ENCODE measurements around the gene MYH14. TPM values are rescaled to one million over a fixed set of nuclear protein-coding genes. Genes with fewer than 3 reads are reported as not detected.

The MYH14 gene
- 8.8 and 10.3 TPM in 2 replicates for total RNA-seq (2014; rRNA removed; shearing (Covaris generic))

- peak; percentile 91 for DNase-seq (ENCODE audit: low spot score)
- in situ Hi-C loops (cut with HindIII; ENCODE audit: low sequenced_read_pairs), result no loop called here
These were observed at the start of gene MYH14 for GRCh38 chr19:50203281-50204080. MYH14 (plus strand) TSS chr19:50203622; CDS start chr19:50210366, 6,744 bp downstream.

DNA sequence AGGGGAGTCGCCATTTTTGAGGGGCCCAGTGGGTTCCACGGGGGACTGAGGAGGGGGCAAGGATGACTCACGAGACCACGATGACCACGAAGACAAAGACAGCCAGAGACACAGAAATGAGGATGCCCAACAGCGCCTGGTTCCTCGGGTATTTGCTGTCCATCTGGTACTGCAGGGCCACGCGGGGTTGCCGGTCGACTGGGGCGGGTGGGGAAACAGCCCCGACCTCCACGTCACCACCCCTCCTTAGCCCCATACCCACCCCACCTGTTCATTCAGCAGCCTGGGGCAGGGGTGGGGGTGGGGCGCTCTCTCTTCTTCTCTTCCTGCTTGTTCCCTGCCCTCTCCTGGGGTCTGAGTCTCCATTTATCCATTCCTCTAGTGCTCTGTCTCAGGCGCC lies 48.9 kb upstream of the MYH14 start:
- in situ Hi-C loops (cut with HindIII; ENCODE audit: low sequenced_read_pairs), result no loop called here
- DNase-seq (ENCODE audit: low spot score), result no peak

DNA sequence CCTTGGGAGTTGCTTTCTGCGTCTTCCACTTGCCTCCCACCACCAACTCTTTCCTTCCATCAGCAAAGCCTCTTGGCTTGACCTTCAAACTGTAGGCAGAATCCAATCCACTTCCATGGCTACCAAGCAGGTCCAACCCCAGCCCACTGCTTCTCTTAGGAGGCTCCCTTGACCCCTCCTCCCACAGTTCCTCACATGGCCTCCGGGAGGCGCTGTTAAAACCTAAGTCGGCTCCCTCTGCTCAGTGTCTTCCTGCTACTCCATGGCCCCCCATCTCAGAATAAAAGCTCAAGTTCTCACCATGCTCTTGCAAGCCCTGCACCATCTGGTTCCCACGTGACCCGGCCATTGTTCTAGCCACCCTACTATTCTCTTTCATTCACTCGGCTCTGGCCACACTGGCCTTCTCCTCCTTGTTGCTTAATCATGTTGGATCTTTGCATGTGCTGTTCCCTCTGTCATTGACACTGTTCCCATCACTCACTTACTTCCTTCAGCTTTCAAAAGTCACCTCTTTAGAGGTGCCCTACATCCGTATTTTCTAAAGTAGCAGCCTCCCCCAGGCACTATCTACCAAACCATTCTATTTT lies 47.8 kb upstream of the MYH14 start:
- in situ Hi-C loops (cut with HindIII; ENCODE audit: low sequenced_read_pairs), result no loop called here
- DNase-seq (ENCODE audit: low spot score), result no peak

GRCh38 chr19:50158577-50158976 lies 44.8 kb upstream of the MYH14 start:
- in situ Hi-C loops (cut with HindIII; ENCODE audit: low sequenced_read_pairs), result no loop called here
- no peak for DNase-seq (ENCODE audit: low spot score)

- in situ Hi-C loops (cut with HindIII; ENCODE audit: low sequenced_read_pairs), result no loop called here
- DNase-seq (ENCODE audit: low spot score), result no peak
These were observed 44.3 kb upstream of the MYH14 start for GRCh38 chr19:50159078-50159477.

GRCh38 chr19:50162988-50163387 lies 40.4 kb upstream of the MYH14 start, which contains the start of gene IZUMO2:
IZUMO2 (minus strand) TSS chr19:50163281; CDS start chr19:50163194, 87 bp downstream.
- in situ Hi-C loops (cut with HindIII; ENCODE audit: low sequenced_read_pairs), result no loop called here
- DNase-seq (ENCODE audit: low spot score), result no peak

DNA sequence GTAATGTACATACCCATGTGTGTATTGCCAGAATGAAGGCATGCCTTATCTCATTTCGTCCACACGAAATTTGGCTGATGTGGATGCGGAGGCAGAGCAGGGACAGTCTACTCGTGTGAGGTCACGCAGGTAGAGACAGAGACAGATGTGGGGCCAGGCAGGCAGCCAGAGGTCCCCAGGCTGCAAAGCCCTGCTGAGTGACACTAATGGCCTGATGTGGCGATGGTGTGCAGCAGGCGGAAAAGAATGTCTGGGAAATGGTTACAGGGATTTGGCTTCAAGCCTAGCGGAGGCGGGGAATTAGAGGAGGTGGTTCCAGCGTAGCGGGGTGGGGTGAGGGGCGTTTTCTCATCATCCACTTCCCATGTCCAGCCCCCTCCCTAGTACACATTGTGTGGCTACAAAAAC lies 36.1 kb upstream of the MYH14 start:
- no peak for DNase-seq (ENCODE audit: low spot score)
- in situ Hi-C loops (cut with HindIII; ENCODE audit: low sequenced_read_pairs), result no loop called here

DNA sequence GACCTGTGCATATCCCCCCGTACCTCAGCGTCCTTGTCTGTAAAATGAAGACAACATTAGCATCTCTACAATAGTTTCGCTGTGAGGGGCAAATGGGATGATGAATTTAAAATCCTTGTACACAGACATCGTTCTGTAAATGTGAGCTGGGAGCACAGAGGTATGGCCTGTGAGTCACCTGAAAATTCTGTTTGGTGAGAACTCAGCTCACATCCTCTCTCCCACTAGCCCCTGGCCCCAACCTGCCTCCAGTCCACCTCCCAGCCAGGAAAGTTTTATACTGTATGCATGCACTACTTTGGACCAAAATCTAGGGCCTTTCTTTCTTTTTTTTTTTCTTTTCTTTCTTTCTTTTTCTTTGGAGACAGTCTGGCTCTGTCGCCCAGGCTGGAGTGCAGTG lies 31.7 kb upstream of the MYH14 start:
- in situ Hi-C loops (cut with HindIII; ENCODE audit: low sequenced_read_pairs), result no loop called here
- DNase-seq (ENCODE audit: low spot score), result no peak

DNA sequence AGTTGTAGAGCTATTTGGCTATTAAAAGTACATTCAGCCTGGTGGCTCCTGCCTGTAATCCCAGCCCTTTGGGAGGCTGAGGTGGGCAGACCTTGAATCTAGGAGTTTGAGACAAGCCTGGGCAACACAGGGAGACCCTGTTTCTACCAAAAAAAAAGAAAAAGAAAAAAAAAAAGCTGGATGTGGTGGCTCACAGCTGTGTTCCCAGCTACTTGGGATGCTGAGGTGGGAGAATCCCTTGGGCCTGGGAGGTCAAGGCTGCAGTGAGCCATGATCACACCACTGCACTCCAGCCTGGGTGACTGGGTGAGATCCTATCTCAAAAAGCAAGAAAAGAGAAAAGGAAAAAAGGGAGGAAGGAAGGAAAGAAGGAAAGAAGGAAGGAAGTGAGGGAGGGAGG lies 30.7 kb upstream of the MYH14 start:
- no peak for DNase-seq (ENCODE audit: low spot score)
- in situ Hi-C loops (cut with HindIII; ENCODE audit: low sequenced_read_pairs), result no loop called here

DNA sequence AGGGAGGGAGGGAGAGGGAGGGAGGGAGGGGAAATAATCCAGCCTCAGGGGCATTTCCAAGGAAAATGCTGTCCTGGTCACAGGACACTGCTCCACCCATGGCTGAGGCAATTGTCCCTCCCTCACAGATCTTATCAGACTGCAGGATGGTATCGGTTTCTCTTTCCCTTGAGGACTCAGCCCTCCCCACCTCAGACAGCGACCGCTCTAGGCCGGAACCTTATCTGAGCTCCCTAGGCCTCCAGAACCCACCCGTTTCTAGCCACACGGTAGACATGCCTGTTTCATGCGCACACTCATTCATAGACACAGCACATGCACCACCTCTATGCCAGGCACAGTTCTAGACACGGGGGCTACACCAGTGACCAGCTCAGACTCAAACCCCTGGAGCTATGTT lies 30.3 kb upstream of the MYH14 start:
- no peak for DNase-seq (ENCODE audit: low spot score)
- in situ Hi-C loops (cut with HindIII; ENCODE audit: low sequenced_read_pairs), result no loop called here

DNA sequence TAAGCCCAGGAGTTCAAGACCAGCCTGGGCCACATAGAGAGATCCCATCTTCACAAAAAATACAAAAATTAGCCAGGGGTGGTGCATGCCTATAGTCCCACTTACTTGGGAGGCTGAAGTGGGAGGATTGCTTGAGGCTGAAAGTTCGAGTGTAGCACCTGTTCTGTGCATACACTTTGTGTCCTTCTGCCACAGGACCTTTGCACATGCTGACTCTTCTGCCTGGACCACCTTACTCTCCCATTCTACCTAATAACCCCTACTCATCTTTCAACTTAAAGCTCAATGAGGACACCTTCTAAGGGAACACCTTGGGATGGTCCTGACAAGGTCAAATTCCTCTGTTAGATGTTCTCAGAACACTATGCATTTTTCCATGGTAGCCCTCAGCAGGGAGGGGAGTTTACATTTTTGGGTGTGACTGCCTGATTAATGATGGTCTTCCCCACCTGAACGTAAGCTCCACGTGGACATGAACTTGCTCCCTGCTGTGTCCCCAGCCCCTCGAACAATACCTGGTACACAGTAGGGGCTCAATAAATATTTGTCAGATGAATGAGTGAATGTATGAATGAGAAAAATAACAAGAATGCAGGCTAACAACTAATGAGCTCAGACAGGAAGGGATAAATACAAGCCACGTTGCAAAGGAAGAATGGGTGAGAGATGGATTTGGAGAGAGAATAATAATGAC lies 29.2 kb upstream of the MYH14 start:
- DNase-seq (ENCODE audit: low spot score), result no peak
- in situ Hi-C loops (cut with HindIII; ENCODE audit: low sequenced_read_pairs), result no loop called here

- in situ Hi-C loops (cut with HindIII; ENCODE audit: low sequenced_read_pairs), result no loop called here
- DNase-seq (ENCODE audit: low spot score), result no peak
These were observed 27.5 kb upstream of the MYH14 start for GRCh38 chr19:50175924-50176323.

DNA sequence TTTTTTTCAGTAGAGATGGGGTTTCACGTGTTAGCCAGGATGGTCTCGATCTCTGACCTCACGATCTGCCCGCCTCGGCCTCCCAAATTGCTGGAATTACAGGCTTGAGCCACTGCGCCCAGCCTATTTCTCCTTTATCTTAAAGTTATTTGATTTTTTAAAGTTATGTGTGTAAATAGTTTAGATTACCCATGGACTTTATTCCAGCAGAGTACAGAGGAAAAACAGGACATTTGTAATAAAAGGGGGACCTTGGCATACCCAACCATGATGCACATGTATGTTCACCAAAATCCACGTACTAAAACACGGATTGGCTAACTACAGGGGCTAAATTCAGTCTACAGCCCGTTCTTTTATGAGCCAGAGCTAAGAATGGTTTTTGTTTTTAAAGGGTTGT lies 26.6 kb upstream of the MYH14 start:
- DNase-seq (ENCODE audit: low spot score), result no peak
- in situ Hi-C loops (cut with HindIII; ENCODE audit: low sequenced_read_pairs), result no loop called here

DNA sequence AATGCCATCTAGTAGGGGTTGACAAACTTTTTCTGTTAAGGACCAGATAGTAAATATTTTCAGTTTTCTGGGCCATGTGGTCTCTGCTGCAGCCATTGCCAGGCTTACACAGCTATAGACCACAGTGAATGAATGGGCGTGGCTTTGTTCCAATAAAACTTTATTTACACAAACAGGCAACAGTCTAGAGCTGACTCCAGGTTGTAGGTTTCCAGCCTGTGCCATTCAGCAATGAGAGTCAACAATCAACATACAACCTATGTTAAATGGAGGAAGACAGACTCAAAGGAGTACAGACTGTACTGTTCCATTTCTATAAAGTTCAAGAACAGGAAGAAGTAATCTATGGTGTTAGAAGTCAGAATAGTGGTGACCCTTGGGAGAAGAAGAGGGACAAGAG lies 25.1 kb upstream of the MYH14 start:
- in situ Hi-C loops (cut with HindIII; ENCODE audit: low sequenced_read_pairs), result no loop called here
- no peak for DNase-seq (ENCODE audit: low spot score)

GRCh38 chr19:50178859-50179537 lies 24.4 kb upstream of the MYH14 start:
- in situ Hi-C loops (cut with HindIII; ENCODE audit: low sequenced_read_pairs), result no loop called here
- DNase-seq (ENCODE audit: low spot score), result no peak

DNA sequence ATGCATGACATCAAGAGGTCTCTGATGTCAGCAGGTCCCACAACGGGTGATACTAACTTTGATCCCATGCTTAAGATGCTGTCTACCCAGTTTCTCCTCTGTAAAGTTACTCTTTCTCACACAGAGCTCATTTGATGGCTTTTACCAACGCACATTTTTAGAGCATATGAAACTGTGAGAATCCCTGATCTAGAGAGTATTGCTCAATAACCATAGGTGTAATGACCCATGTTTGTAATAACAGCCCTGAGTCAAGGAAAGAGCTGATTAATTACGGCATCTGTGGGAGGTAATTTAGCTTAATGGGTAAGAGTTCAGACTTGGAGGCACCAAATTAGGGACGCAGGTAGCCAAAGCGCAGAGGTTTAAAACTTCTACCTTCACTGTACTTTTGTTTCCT lies 22.3 kb upstream of the MYH14 start:
- DNase-seq (ENCODE audit: low spot score), result no peak
- in situ Hi-C loops (cut with HindIII; ENCODE audit: low sequenced_read_pairs), result no loop called here

GRCh38 chr19:50184196-50184595 lies 19.2 kb upstream of the MYH14 start:
- DNase-seq (ENCODE audit: low spot score), result no peak
- in situ Hi-C loops (cut with HindIII; ENCODE audit: low sequenced_read_pairs), result no loop called here

GRCh38 chr19:50187937-50188336 lies 15.5 kb upstream of the MYH14 start:
- in situ Hi-C loops (cut with HindIII; ENCODE audit: low sequenced_read_pairs), result no loop called here
- no peak for DNase-seq (ENCODE audit: low spot score)

GRCh38 chr19:50189331-50189730 lies 14.1 kb upstream of the MYH14 start:
- in situ Hi-C loops (cut with HindIII; ENCODE audit: low sequenced_read_pairs), result no loop called here
- no peak for DNase-seq (ENCODE audit: low spot score)

DNA sequence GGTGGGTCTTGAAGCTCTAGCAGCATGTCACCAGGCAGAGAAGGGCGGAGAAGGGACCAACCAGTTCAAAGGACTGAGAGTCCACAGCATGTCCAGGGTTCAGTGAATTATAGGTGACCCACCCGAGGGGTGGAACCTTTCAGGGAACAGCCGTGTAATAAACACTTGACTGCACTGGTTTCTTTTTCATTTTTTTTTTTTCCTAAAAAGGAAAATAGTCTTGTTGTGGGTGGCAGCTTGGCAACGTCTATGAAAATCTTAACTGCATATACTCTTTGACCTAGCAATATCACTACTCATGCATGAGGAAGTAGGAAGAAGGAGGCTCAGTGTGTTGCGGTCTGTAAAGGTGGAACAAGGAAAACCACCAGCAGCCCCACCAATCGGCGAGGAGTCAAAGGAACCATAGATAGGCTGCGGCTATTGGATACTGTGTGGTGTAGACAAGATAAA lies 13.0 kb upstream of the MYH14 start:
- DNase-seq (ENCODE audit: low spot score), result no peak
- in situ Hi-C loops (cut with HindIII; ENCODE audit: low sequenced_read_pairs), result no loop called here

All from G401 (cell line).